ENCODE results near the gene AMH. TPM values are rescaled to one million over a fixed set of nuclear protein-coding genes. Genes with fewer than 3 reads are reported as not detected.

Gene AMH
- total RNA-seq, 1 donor from 2014 or later, result not detected

GRCh38 chr19:2266183-2266993 lies 17.3 kb downstream of the AMH start:
- no peak for TF ChIP-seq CTCF (IDR thresholded peaks at IDR 0.05; ENCODE audit: insufficient read depth, low read length, poor library complexity, severe bottlenecking)
- Histone ChIP-seq H3K27me3 (ENCODE audit: control insufficient read depth, insufficient read depth, low read length) (no peaks in the 10 kb centered on the region), H3K4me3 (ENCODE audit: low read depth, low read length) (no peak overlapping the region), H3K36me3 (ENCODE audit: control insufficient read depth, insufficient read depth, low read length) (no peaks in the 10 kb centered on the region)
- no peak for DNase-seq (ENCODE audit: low read depth)

GRCh38 chr19:2268480-2268830 lies 19.3 kb downstream of the AMH start:
- H3K4me3 ChIP-seq (ENCODE audit: low read depth, low read length), result peak overlapping the region; percentile 79
- H3K36me3 ChIP-seq (ENCODE audit: control insufficient read depth, insufficient read depth, low read length), result no peaks in the 10 kb centered on the region
- DNase-seq (ENCODE audit: low read depth), result no peak
- no peak for TF ChIP-seq CTCF (IDR thresholded peaks at IDR 0.05; ENCODE audit: insufficient read depth, low read length, poor library complexity, severe bottlenecking)
- H3K27me3 ChIP-seq (ENCODE audit: control insufficient read depth, insufficient read depth, low read length), result no peaks in the 10 kb centered on the region

GRCh38 chr19:2268861-2269243 lies 19.7 kb downstream of the AMH start:
- no peak for DNase-seq (ENCODE audit: low read depth)
- no peaks in the 10 kb centered on the region for H3K36me3 ChIP-seq (ENCODE audit: control insufficient read depth, insufficient read depth, low read length)
- H3K27me3 ChIP-seq (ENCODE audit: control insufficient read depth, insufficient read depth, low read length), result no peaks in the 10 kb centered on the region
- peak overlapping the region; percentile 79 for H3K4me3 ChIP-seq (ENCODE audit: low read depth, low read length)
- no peak for TF ChIP-seq CTCF (IDR thresholded peaks at IDR 0.05; ENCODE audit: insufficient read depth, low read length, poor library complexity, severe bottlenecking)

- Histone ChIP-seq H3K27me3 (ENCODE audit: control insufficient read depth, insufficient read depth, low read length) (no peaks in the 10 kb centered on the region), H3K4me3 (ENCODE audit: low read depth, low read length) (peak overlapping the region; percentile 83), H3K36me3 (ENCODE audit: control insufficient read depth, insufficient read depth, low read length) (peaks cover 2% of the 10 kb centered on the region)
- TF ChIP-seq CTCF (IDR thresholded peaks at IDR 0.05; ENCODE audit: insufficient read depth, low read length, poor library complexity, severe bottlenecking), result no peak
- peak; percentile 48 for DNase-seq (ENCODE audit: low read depth)
Observed at GRCh38 chr19:2269244-2270156, 20.4 kb downstream of the AMH start.

GRCh38 chr19:2270157-2270422 lies 21.0 kb downstream of the AMH start:
- no peak for TF ChIP-seq CTCF (IDR thresholded peaks at IDR 0.05; ENCODE audit: insufficient read depth, low read length, poor library complexity, severe bottlenecking)
- H3K4me3 ChIP-seq (ENCODE audit: low read depth, low read length), result peak overlapping the region; percentile 83
- no peaks in the 10 kb centered on the region for H3K27me3 ChIP-seq (ENCODE audit: control insufficient read depth, insufficient read depth, low read length)
- DNase-seq (ENCODE audit: low read depth), result no peak
- H3K36me3 ChIP-seq (ENCODE audit: control insufficient read depth, insufficient read depth, low read length), result peaks cover 2% of the 10 kb centered on the region
